ENCODE results near the gene DHTKD1. TPM values are rescaled to one million over a fixed set of nuclear protein-coding genes. Genes with fewer than 3 reads are reported as not detected.
"Not testable (repeated sequence)": the region's sequence is repeated elsewhere in the genome, so short reads cannot be mapped to it uniquely, and the experiment has no call there.

Gene DHTKD1
- total and polyA plus RNA-seq, 5 experiments from 2014 or later, result 5.4 to 18.2 (median 8.0) TPM

- H3K27ac Mint-ChIP-seq, result peak overlapping the region in 1 of 10 donors; percentile 78
- H3K36me3 Mint-ChIP-seq, result peaks cover 0 to 83% (median 15%) of the 10 kb centered on the region in 3 donors
- POLR2A ChIA-PET, result interaction anchor here (0.6 kb wide), 1 partner anchor 10 kb away, joined by 4 read pairs; no protein-coding TSS in a partner anchor
These were observed 94.2 kb downstream of the DHTKD1 start for GRCh38 chr10:12162927-12163326.

GRCh38 chr10:12164085-12164484 is 95.3 kb downstream of the DHTKD1 start:
- DNase-seq, result no peak
- H3K27me3 Mint-ChIP-seq, result no peaks in the 10 kb centered on the region
- no peak overlapping the region for H3K4me3 Mint-ChIP-seq
- POLR2A ChIA-PET, result no interaction called here
- H3K4me1 Mint-ChIP-seq, result peaks cover 0 to 2% (median 0%) of the 10 kb centered on the region in 4 donors
- no peak for ATAC-seq
- H3K9me3 Mint-ChIP-seq, result no peaks in the 10 kb centered on the region
- H3K36me3 Mint-ChIP-seq, result peaks cover 0 to 84% (median 15%) of the 10 kb centered on the region in 3 donors
- peak overlapping the region in 4 of 10 donors; percentile 37 to 65 (median 54) for H3K27ac Mint-ChIP-seq

More at GRCh38 chr10:12162927-12163326, 94.2 kb downstream of the DHTKD1 start:
- peaks cover 0 to 2% (median 0%) of the 10 kb centered on the region in 4 donors for H3K4me1 Mint-ChIP-seq
- no peak overlapping the region for H3K4me3 Mint-ChIP-seq
- no peaks in the 10 kb centered on the region for H3K27me3 Mint-ChIP-seq
- no peaks in the 10 kb centered on the region for H3K9me3 Mint-ChIP-seq
- no peak for ATAC-seq
- DNase-seq, result no peak

- ATAC-seq (no peak), DNase-seq (no peak)
- peaks cover 0 to 88% (median 15%) of the 10 kb centered on the region in 3 donors for H3K36me3 Mint-ChIP-seq
- POLR2A ChIA-PET, result no interaction called here
- peak overlapping the region in 9 of 10 donors; percentile 2 to 75 (median 44) for H3K27ac Mint-ChIP-seq
- H3K4me3 Mint-ChIP-seq, result no peak overlapping the region
- H3K27me3 Mint-ChIP-seq, result no peaks in the 10 kb centered on the region
- no peaks in the 10 kb centered on the region for H3K9me3 Mint-ChIP-seq
- H3K4me1 Mint-ChIP-seq, result peaks cover 0 to 2% (median 0%) of the 10 kb centered on the region in 4 donors
These were observed 96.3 kb downstream of the DHTKD1 start for GRCh38 chr10:12165036-12165435.

DNA sequence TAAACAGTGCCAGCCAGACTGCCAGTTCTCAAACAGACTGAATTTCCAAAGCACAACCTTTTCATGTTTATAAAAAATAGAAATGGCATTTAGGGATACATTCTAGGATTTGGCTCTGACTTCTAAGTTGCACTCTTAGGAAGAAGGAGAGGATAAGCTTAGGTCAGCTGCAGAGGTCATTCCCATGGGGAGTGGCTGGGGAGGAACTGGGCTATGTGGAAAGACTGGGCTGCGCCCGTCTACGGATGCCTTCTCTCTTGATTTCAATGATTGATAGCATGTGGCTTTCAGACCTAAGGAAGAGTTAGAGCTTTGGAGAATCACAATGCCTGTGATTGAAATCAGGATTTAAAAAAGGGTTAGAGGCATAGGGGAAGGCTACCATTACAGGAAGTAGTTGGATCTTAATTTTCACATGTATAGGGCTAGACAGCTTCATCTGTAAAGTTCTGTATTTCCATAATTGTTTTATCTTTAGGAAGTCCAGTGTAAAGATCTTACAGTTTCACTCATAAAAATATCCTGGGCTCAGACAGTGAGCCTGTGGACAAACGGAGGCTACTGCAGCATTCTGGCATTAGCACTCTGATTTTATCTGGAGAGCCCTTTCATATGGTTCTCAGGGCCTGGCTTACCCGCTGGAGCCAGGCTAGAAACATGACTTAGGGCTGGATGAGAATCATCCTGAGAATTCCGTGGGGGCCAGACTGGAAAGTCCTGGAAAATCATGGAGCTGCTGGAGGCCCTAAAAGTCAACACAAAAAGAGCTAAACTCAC is 97.4 kb downstream of the DHTKD1 start:
- H3K4me3 Mint-ChIP-seq, result no peak overlapping the region
- no peaks in the 10 kb centered on the region for H3K27me3 Mint-ChIP-seq
- peaks cover 0 to 91% (median 12%) of the 10 kb centered on the region in 3 donors for H3K36me3 Mint-ChIP-seq
- H3K4me1 Mint-ChIP-seq, result peaks cover 0 to 2% (median 0%) of the 10 kb centered on the region in 4 donors
- ATAC-seq, result no peak
- H3K27ac Mint-ChIP-seq, result peak overlapping the region in 2 of 10 donors; percentile 24 to 60
- POLR2A ChIA-PET, result interaction anchor here (1.1 kb wide), 1 partner anchor 124 kb away, joined by 3 read pairs; the partner anchor contains the start of gene UPF2
- H3K9me3 Mint-ChIP-seq, result no peaks in the 10 kb centered on the region
- no peak for DNase-seq

DNA sequence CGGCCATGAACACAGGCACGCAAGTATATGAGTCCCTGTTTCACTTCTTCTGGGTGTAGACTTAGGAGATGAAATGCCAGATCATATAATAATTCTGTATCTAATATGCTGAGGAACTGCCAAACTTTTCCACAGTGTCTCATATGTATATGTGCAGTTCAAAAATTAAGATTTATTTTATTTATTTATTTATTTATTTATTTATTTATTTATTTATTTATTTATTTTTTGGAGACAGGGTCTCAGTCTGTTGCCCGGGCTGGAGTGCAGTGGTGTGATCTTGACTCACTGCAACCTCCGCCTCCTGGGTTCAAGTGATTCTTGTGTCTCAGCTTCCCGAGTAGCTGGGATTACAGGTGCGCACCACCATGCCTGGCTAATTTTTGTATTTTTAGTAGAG is 102.8 kb downstream of the DHTKD1 start:
- H3K4me3 Mint-ChIP-seq, DNase-seq, H3K27me3 Mint-ChIP-seq, H3K9me3 Mint-ChIP-seq, H3K4me1 Mint-ChIP-seq, POLR2A ChIA-PET, ATAC-seq: not testable (repeated sequence)
- peaks cover 0 to 84% (median 20%) of the 10 kb centered on the region in 3 donors for H3K36me3 Mint-ChIP-seq
- peak overlapping the region in 2 of 10 donors; percentile 11 to 25 for H3K27ac Mint-ChIP-seq

Small RNA genes within 50 kb of the gene (microRNA-seq; reads per million reads assigned to microRNA genes)
- not detected for gene MIR548AK (ENCODE audit: borderline microRNAs expressed)

Other genes starting within 250 kb of the DHTKD1 start
- under 1 TPM; 0.83 to 0.93 TPM for gene PROSER2, start 245.6 kb upstream of the DHTKD1 start, total RNA-seq
- under 1 TPM in 2 of 3 donors, not detected in 1; 0.31 to 0.39 TPM for gene PROSER2, start 245.6 kb upstream of the DHTKD1 start, polyA plus RNA-seq
- 10 to 100 TPM; 37.3 to 37.4 TPM for gene UPF2, start 26.1 kb upstream of the DHTKD1 start, total RNA-seq
- gene UPF2, start 26.1 kb upstream of the DHTKD1 start, polyA plus RNA-seq, result 10 to 100 TPM; 10.9 to 14.4 (median 12.3) TPM
- 10 to 100 TPM; 14.0 to 15.6 TPM for gene SEC61A2, start 60.7 kb downstream of the DHTKD1 start, total RNA-seq
- 1 to 10 TPM; 1.9 to 4.2 (median 2.4) TPM for gene SEC61A2, start 60.7 kb downstream of the DHTKD1 start, polyA plus RNA-seq
- 10 to 100 TPM; 50.7 to 55.7 TPM for gene NUDT5, start 126.9 kb downstream of the DHTKD1 start, total RNA-seq
- 10 to 100 TPM; 45.0 to 52.7 (median 49.5) TPM for gene NUDT5, start 126.9 kb downstream of the DHTKD1 start, polyA plus RNA-seq
- 10 to 100 TPM; 42.3 to 42.9 TPM for gene CDC123, start 127.2 kb downstream of the DHTKD1 start, total RNA-seq
- gene CDC123, start 127.2 kb downstream of the DHTKD1 start, polyA plus RNA-seq, result 10 to 100 TPM; 83.1 to 91.0 (median 83.6) TPM

All from naive thymus-derived CD8-positive, alpha-beta T cell (primary cell).